Neural cell (in vitro differentiated cells): Measurements from ENCODE around the gene DLG2. TPM values are rescaled to one million over a fixed set of nuclear protein-coding genes. Genes with fewer than 3 reads are reported as not detected.
"Not testable (repeated sequence)": the region's sequence is repeated elsewhere in the genome, so short reads cannot be mapped to it uniquely, and the experiment has no call there.

Experiments
- H2AFZ ChIP-seq: fragments of 200-600, 300-800 bp; sonication (generic), shearing (Covaris generic); 2 replicates; pipeline ENCODE4 v1.6.0; 2014; ENCODE audit warnings: low read depth, mild to moderate bottlenecking, antibody characterized with exemption, low read length, moderate library complexity
- H3F3A ChIP-seq: fragments of 200-600 bp; shearing (Covaris generic); 2 replicates; pipeline ENCODE4 v1.6.1; 2016; ENCODE audit warnings: mild to moderate bottlenecking, moderate library complexity, mixed read lengths, antibody characterized with exemption, low read length; ENCODE audit not compliant: insufficient read depth, poor library complexity, severe bottlenecking
- H3K27ac ChIP-seq: fragments of 200-600, 300-800 bp; sonication (generic), shearing (Covaris generic); 2 replicates; pipeline ENCODE4 v1.5.1; 2014; ENCODE audit warnings: mild to moderate bottlenecking, low read length, moderate library complexity
- H3K27me3 ChIP-seq: fragments of 300-800, 200-600 bp; sonication (generic), shearing (Covaris generic); 2 replicates; pipeline ENCODE4 v1.6.0; 2014; ENCODE audit warnings: mild to moderate bottlenecking, low read depth, low read length, moderate library complexity; ENCODE audit not compliant: insufficient read depth
- H3K36me3 ChIP-seq: fragments of 300-800, 200-600 bp; sonication (generic), shearing (Covaris generic); 2 replicates; pipeline ENCODE4 v1.5.1; 2014; ENCODE audit warnings: mild to moderate bottlenecking, antibody characterized with exemption, low read length, moderate library complexity; ENCODE audit not compliant: insufficient read depth
- H3K4me2 ChIP-seq: fragments of 300-800, 200-600 bp; sonication (generic), shearing (Covaris generic); 2 replicates; pipeline ENCODE4 v1.6.0; 2014; ENCODE audit warnings: mild to moderate bottlenecking, low read length
- H3K4me3 ChIP-seq: fragments of 300-800, 200-600 bp; sonication (generic), shearing (Covaris generic); 2 replicates; pipeline ENCODE4 v1.5.1; 2014; ENCODE audit warnings: mild to moderate bottlenecking, low read length, moderate library complexity
- H3K79me2 ChIP-seq: fragments of 200-600 bp; shearing (Covaris generic); replicated peaks from 2 replicates; pipeline ENCODE4 v1.6.0; 2014; ENCODE audit warnings: mild to moderate bottlenecking, low read length, moderate library complexity; ENCODE audit not compliant: insufficient read depth
- H3K9ac ChIP-seq: fragments of 300-800, 200-600 bp; sonication (generic), shearing (Covaris generic); 2 replicates; pipeline ENCODE4 v1.6.1; 2016; ENCODE audit warnings: mild to moderate bottlenecking, low read length, mixed read lengths
- H3K9me2 ChIP-seq: fragments of 200-600 bp; shearing (Covaris generic); 2 replicates; pipeline ENCODE4 v1.6.1; 2016; ENCODE audit warnings: mild to moderate bottlenecking, low read length, mixed read lengths; ENCODE audit not compliant: insufficient read depth
- H3K9me3 ChIP-seq: fragments of 200-600, 300-800 bp; sonication (generic), shearing (Covaris generic); 2 replicates; pipeline ENCODE4 v1.6.1; 2016; ENCODE audit warnings: mild to moderate bottlenecking, mixed run types, low read length, moderate library complexity, mixed read lengths
- H4K20me1 ChIP-seq: fragments of 200-600 bp; shearing (Covaris generic); 2 replicates; pipeline ENCODE4 v1.6.1; 2016; ENCODE audit warnings: mild to moderate bottlenecking, mixed run types; ENCODE audit not compliant: insufficient read depth
- CTCF ChIP-seq: fragments of 450-650 bp; IDR thresholded peaks from 2 replicates; pipeline ENCODE4 v1.5.1; 2014; ENCODE audit warnings: antibody characterized with exemption, mild to moderate bottlenecking, moderate library complexity; ENCODE audit not compliant: poor library complexity, severe bottlenecking
- EP300 ChIP-seq: fragments of 450-650 bp; conservative IDR thresholded peaks from 2 replicates; pipeline ENCODE4 v1.6.1; 2014; ENCODE audit warnings: antibody characterized with exemption, mild to moderate bottlenecking, moderate library complexity; ENCODE audit not compliant: poor library complexity, severe bottlenecking
- EZH2 ChIP-seq: fragments of 200-600, 300-800 bp; shearing (Covaris generic), sonication (generic); IDR thresholded peaks from 2 replicates; pipeline ENCODE4 v1.6.1; 2014; ENCODE audit warnings: antibody characterized with exemption, low read length, borderline replicate concordance, mild to moderate bottlenecking; ENCODE audit not compliant: insufficient read depth, poor library complexity, severe bottlenecking
- MXI1 ChIP-seq: fragments of 450-650 bp; conservative IDR thresholded peaks from 2 replicates; pipeline ENCODE4 v1.6.1; 2014; ENCODE audit warnings: antibody characterized with exemption, mild to moderate bottlenecking; ENCODE audit not compliant: poor library complexity, severe bottlenecking
- POLR2AphosphoS5 ChIP-seq: IDR thresholded peaks from 2 replicates; pipeline ENCODE4 v1.6.1; 2012
- RAD21 ChIP-seq: fragments of 450-650 bp; conservative IDR thresholded peaks from 2 replicates; pipeline ENCODE4 v1.6.1; 2014; ENCODE audit warnings: antibody characterized with exemption, mild to moderate bottlenecking, moderate library complexity
- REST ChIP-seq: IDR thresholded peaks from 2 replicates; pipeline ENCODE4 v1.6.1; 2012; ENCODE audit warnings: borderline replicate concordance
- SMC3 ChIP-seq: fragments of 450-650 bp; conservative IDR thresholded peaks from 2 replicates; pipeline ENCODE4 v1.6.1; 2014; ENCODE audit warnings: antibody characterized with exemption, mild to moderate bottlenecking, moderate library complexity; ENCODE audit not compliant: poor library complexity
- TAF1 ChIP-seq: IDR thresholded peaks from 2 replicates; pipeline ENCODE4 v1.6.1; 2012; ENCODE audit warnings: low read depth
- polyA plus RNA-seq: library from polyadenylated mRNA; depleted of rRNA; stranded (reverse); fragments of >200 nt; gene quantifications from 2 replicates; pipeline ENCODE4 v1.2.3, GENCODE V29; 2014

Gene DLG2
- polyA plus RNA-seq, 1 donor from 2014 or later = 179 TPM

GRCh38 chr11:85626496-85626895 lies 648 bp downstream of the DLG2 start:
- Histone ChIP-seq H4K20me1 (no peaks in the 10 kb centered on the region), H3F3A (peaks cover 5% of the 10 kb centered on the region), H3K4me2 (peak overlapping the region; percentile 83), H3K27me3 (no peaks in the 10 kb centered on the region), H3K4me3 (peak overlapping the region; percentile 75), H2AFZ (no peak overlapping the region), H3K9me2 (no peaks in the 10 kb centered on the region), H3K9me3 (no peaks in the 10 kb centered on the region), H3K9ac (no peak overlapping the region), H3K36me3 (no peaks in the 10 kb centered on the region), H3K79me2 (peaks cover 14% of the 10 kb centered on the region), H3K27ac (no peak overlapping the region)
- no peak for TF ChIP-seq CTCF
- TF ChIP-seq EZH2 = no peak

GRCh38 chr11:85620256-85620655 lies 6.9 kb downstream of the DLG2 start:
- Histone ChIP-seq H3K27ac (no peak overlapping the region), H2AFZ (no peak overlapping the region), H3K9ac (no peak overlapping the region), H4K20me1 (no peaks in the 10 kb centered on the region), H3K36me3 (no peaks in the 10 kb centered on the region), H3K27me3 (no peaks in the 10 kb centered on the region), H3F3A (no peaks in the 10 kb centered on the region), H3K79me2 (no peaks in the 10 kb centered on the region), H3K4me3 (no peak overlapping the region), H3K9me3 (no peaks in the 10 kb centered on the region), H3K9me2 (no peaks in the 10 kb centered on the region), H3K4me2 (no peak overlapping the region)
- TF ChIP-seq TAF1 (no peak), MXI1 (no peak), EZH2 (no peak), POLR2AphosphoS5 (no peak), EP300 (no peak)

GRCh38 chr11:85619499-85619898 lies 7.6 kb downstream of the DLG2 start:
- H2AFZ ChIP-seq = no peak overlapping the region
- no peaks in the 10 kb centered on the region for H3K27me3 ChIP-seq
- H3F3A ChIP-seq = no peaks in the 10 kb centered on the region
- TF ChIP-seq EZH2 (no peak), CTCF (no peak), POLR2AphosphoS5 (no peak), REST (no peak), TAF1 (no peak), RAD21 (no peak), MXI1 (no peak), SMC3 (no peak), EP300 (no peak)
- H3K9ac ChIP-seq = no peak overlapping the region
- no peak overlapping the region for H3K4me3 ChIP-seq
- no peaks in the 10 kb centered on the region for H4K20me1 ChIP-seq
- no peaks in the 10 kb centered on the region for H3K36me3 ChIP-seq
- no peak overlapping the region for H3K27ac ChIP-seq
- H3K9me2 ChIP-seq = no peaks in the 10 kb centered on the region
- no peaks in the 10 kb centered on the region for H3K9me3 ChIP-seq
- no peak overlapping the region for H3K4me2 ChIP-seq
- H3K79me2 ChIP-seq = no peaks in the 10 kb centered on the region

GRCh38 chr11:85611643-85612042 lies 15.5 kb downstream of the DLG2 start:
- H4K20me1 ChIP-seq, H3F3A ChIP-seq, H3K4me3 ChIP-seq, H3K9ac ChIP-seq, H3K27ac ChIP-seq, H3K36me3 ChIP-seq, H3K4me2 ChIP-seq, H3K9me2 ChIP-seq, H3K79me2 ChIP-seq, H2AFZ ChIP-seq, H3K27me3 ChIP-seq, H3K9me3 ChIP-seq: not testable (repeated sequence)
